Mesenchymal stem cell (in vitro differentiated cells and primary cell): Measurements from ENCODE around the gene NFIB.

Source experiments
- DNase-seq: peaks from one replicate; pipeline ENCODE4 v3.0.0-alpha.2; 2013
- H2AFZ ChIP-seq: one replicate; pipeline ENCODE4 v1.6.1; 2013; ENCODE audit warnings: low read depth, mild to moderate bottlenecking, control low read depth, inconsistent platforms, low read length, moderate library complexity
- H2AK5ac ChIP-seq: 2 replicates; pipeline ENCODE4 v1.6.1; 2013; ENCODE audit warnings: low read length, moderate library complexity, mild to moderate bottlenecking, inconsistent platforms; ENCODE audit not compliant: severe bottlenecking
- H2BK120ac ChIP-seq: one replicate; pipeline ENCODE4 v1.6.1; 2013; ENCODE audit warnings: low read depth, mild to moderate bottlenecking, inconsistent platforms, low read length, moderate library complexity
- H2BK12ac ChIP-seq, 2 experiments: one replicate each; pipeline ENCODE4 v1.6.1; 2013; ENCODE audit warnings: inconsistent platforms in 2 of 2, low read length in 2 of 2, mild to moderate bottlenecking in 2 of 2, moderate library complexity in 2 of 2, control low read depth in 1 of 2
- H2BK15ac ChIP-seq: one replicate; pipeline ENCODE4 v1.6.1; 2013; ENCODE audit warnings: mild to moderate bottlenecking, low read depth, inconsistent platforms; ENCODE audit not compliant: poor library complexity, severe bottlenecking
- H2BK5ac ChIP-seq: 2 replicates; pipeline ENCODE4 v1.6.1; 2013; ENCODE audit warnings: low read depth, mild to moderate bottlenecking, low read length, control low read depth, inconsistent platforms; ENCODE audit not compliant: poor library complexity, severe bottlenecking
- H3K14ac ChIP-seq, 2 experiments: one replicate each; pipeline ENCODE4 v1.6.1; 2013; ENCODE audit warnings: inconsistent platforms in 2 of 2, low read length in 2 of 2, control low read depth in 1 of 2, mild to moderate bottlenecking in 1 of 2, moderate library complexity in 1 of 2
- H3K18ac ChIP-seq, 2 experiments: one replicate each; pipeline ENCODE4 v1.6.1; 2013; ENCODE audit warnings: inconsistent platforms in 2 of 2, low read length in 2 of 2, control low read depth in 1 of 2, low read depth in 1 of 2, mild to moderate bottlenecking in 1 of 2
- H3K23ac ChIP-seq, 2 experiments: one replicate each; pipeline ENCODE4 v1.6.1; 2013; ENCODE audit warnings: inconsistent platforms in 2 of 2, low read length in 2 of 2, mild to moderate bottlenecking in 2 of 2, moderate library complexity in 2 of 2, control low read depth in 1 of 2
- H3K27ac ChIP-seq: 2 replicates; pipeline ENCODE4 v1.5.1; 2013; ENCODE audit warnings: mild to moderate bottlenecking, moderate library complexity, low read length, control low read depth, inconsistent platforms; ENCODE audit not compliant: poor library complexity, severe bottlenecking
- H3K27me3 ChIP-seq, 2 experiments: 2 replicates each; pipeline versions ENCODE4 v1.6.1 to v1.7.0; 2013; ENCODE audit warnings: low read length in 2 of 2, mild to moderate bottlenecking in 2 of 2, moderate library complexity in 2 of 2, control low read depth in 1 of 2, inconsistent platforms in 1 of 2; ENCODE audit not compliant: control insufficient read depth in 1 of 2, insufficient read depth in 1 of 2
- H3K36me3 ChIP-seq, 2 experiments: 2 replicates each; pipeline versions ENCODE4 v1.6.1 to v1.7.0; 2013; ENCODE audit warnings: low read length in 2 of 2, control low read depth in 1 of 2, inconsistent platforms in 1 of 2, low read depth in 1 of 2, mild to moderate bottlenecking in 1 of 2; ENCODE audit not compliant: insufficient read depth in 2 of 2, control insufficient read depth in 1 of 2
- H3K4ac ChIP-seq, 2 experiments: one replicate each; pipeline ENCODE4 v1.6.1; 2013; ENCODE audit warnings: inconsistent platforms in 2 of 2, low read length in 2 of 2, mild to moderate bottlenecking in 2 of 2, moderate library complexity in 2 of 2, control low read depth in 1 of 2, low read depth in 1 of 2
- H3K4me1 ChIP-seq: 2 replicates; pipeline ENCODE4 v1.6.1; 2013; ENCODE audit warnings: low read depth, low read length, control low read depth; ENCODE audit not compliant: control insufficient read depth, insufficient read depth
- H3K4me2 ChIP-seq: 2 replicates; pipeline ENCODE4 v1.6.1; 2013; ENCODE audit warnings: low read length, mild to moderate bottlenecking, inconsistent platforms; ENCODE audit not compliant: poor library complexity, severe bottlenecking
- H3K4me3 ChIP-seq, 2 experiments: 2 replicates each; pipeline versions ENCODE4 v1.5.1 to v1.7.0; 2013; ENCODE audit warnings: low read length in 2 of 2, mild to moderate bottlenecking in 2 of 2, control low read depth in 1 of 2, low read depth in 1 of 2; ENCODE audit not compliant: insufficient read depth in 1 of 2
- H3K79me1 ChIP-seq: replicated peaks from 2 replicates; pipeline ENCODE4 v1.6.1; 2013; ENCODE audit warnings: mild to moderate bottlenecking, control low read depth, low read length, inconsistent platforms; ENCODE audit not compliant: poor library complexity, severe bottlenecking
- H3K9ac ChIP-seq: 2 replicates; pipeline ENCODE4 v1.7.0; 2013; ENCODE audit warnings: mild to moderate bottlenecking, low read length, moderate library complexity
- H3K9me3 ChIP-seq: 2 replicates; pipeline ENCODE4 v1.7.0; 2013; ENCODE audit warnings: mild to moderate bottlenecking, low read length; ENCODE audit not compliant: control insufficient read depth
- H4K8ac ChIP-seq: one replicate; pipeline ENCODE4 v1.6.1; 2013; ENCODE audit warnings: inconsistent platforms, mild to moderate bottlenecking, low read length, moderate library complexity
- H4K91ac ChIP-seq: one replicate; pipeline ENCODE4 v1.6.1; 2013; ENCODE audit warnings: mild to moderate bottlenecking, low read length, inconsistent platforms
- WGBS: methylation state at CpG from one replicate; pipeline ENCODE4 v1.1.7; 2013; ENCODE audit warnings: mixed read lengths; 5-methylcytosine and 5-hydroxymethylcytosine counted together

Gene NFIB

GRCh38 chr9:14192556-14192955 is 121.4 kb downstream of the NFIB start:
- WGBS, result no CpG with 5 or more reads among the region's 1 CpG
- Histone ChIP-seq H3K27ac (no peak overlapping the region), H3K23ac (no peak overlapping the region)

GRCh38 chr9:14191512-14191911 is 122.4 kb downstream of the NFIB start:
- Histone ChIP-seq H4K91ac (no peak overlapping the region), H3K4me2 (no peak overlapping the region), H3K4me3 (no peak overlapping the region), H3K14ac (no peak overlapping the region), H2BK120ac (no peak overlapping the region), H3K4ac (no peak overlapping the region), H3K9ac (no peak overlapping the region), H3K79me1 (peaks cover 14% of the 10 kb centered on the region), H2AFZ (no peak overlapping the region), H3K36me3 (no peaks in the 10 kb centered on the region), H3K27me3 (no peaks in the 10 kb centered on the region), H2BK15ac (no peak overlapping the region), H3K23ac (no peak overlapping the region), H2BK12ac (no peak overlapping the region), H3K27ac (no peak overlapping the region), H3K9me3 (no peaks in the 10 kb centered on the region), H2BK5ac (no peak overlapping the region), H3K18ac (no peak overlapping the region), H3K4me1 (no peaks in the 10 kb centered on the region), H4K8ac (no peak overlapping the region), H2AK5ac (no peak overlapping the region)
- DNase-seq, result no peak
- 100% methylated on average over 1 of the region's 1 CpG for WGBS

More at GRCh38 chr9:14192556-14192955, 121.4 kb downstream of the NFIB start:
- Histone ChIP-seq H2AK5ac (no peak overlapping the region), H2BK5ac (no peak overlapping the region), H2BK15ac (no peak overlapping the region), H3K18ac (no peak overlapping the region), H2AFZ (no peak overlapping the region), H2BK120ac (no peak overlapping the region), H3K4ac (no peak overlapping the region), H3K4me1 (no peaks in the 10 kb centered on the region), H3K4me3 (no peak overlapping the region), H3K4me2 (no peak overlapping the region), H3K79me1 (peaks cover 14% of the 10 kb centered on the region), H3K14ac (no peak overlapping the region), H3K9ac (no peak overlapping the region), H3K36me3 (no peaks in the 10 kb centered on the region), H3K27me3 (no peaks in the 10 kb centered on the region), H3K9me3 (no peaks in the 10 kb centered on the region), H4K91ac (no peak overlapping the region), H4K8ac (no peak overlapping the region), H2BK12ac (no peak overlapping the region)
- no peak for DNase-seq

GRCh38 chr9:14190240-14190639 is 123.7 kb downstream of the NFIB start:
- H3K79me1 ChIP-seq, result peaks cover 14% of the 10 kb centered on the region
- no peaks in the 10 kb centered on the region for H3K27me3 ChIP-seq
- no peak for DNase-seq
- H3K36me3 ChIP-seq, result no peaks in the 10 kb centered on the region
- H3K18ac ChIP-seq, result no peak overlapping the region
- H3K9me3 ChIP-seq, result no peaks in the 10 kb centered on the region
- no peak overlapping the region for H4K91ac ChIP-seq
- no peak overlapping the region for H3K23ac ChIP-seq
- H4K8ac ChIP-seq, result no peak overlapping the region
- H2BK5ac ChIP-seq, result no peak overlapping the region
- no peaks in the 10 kb centered on the region for H3K4me1 ChIP-seq
- H3K4ac ChIP-seq, result no peak overlapping the region
- no peak overlapping the region for H3K9ac ChIP-seq
- H2BK120ac ChIP-seq, result no peak overlapping the region
- H3K4me3 ChIP-seq, result no peak overlapping the region
- no peak overlapping the region for H2BK12ac ChIP-seq
- no peak overlapping the region for H3K27ac ChIP-seq
- no peak overlapping the region for H3K4me2 ChIP-seq
- H2AK5ac ChIP-seq, result no peak overlapping the region
- WGBS, result no CpG with 5 or more reads among the region's 1 CpG
- no peak overlapping the region for H2BK15ac ChIP-seq
- H2AFZ ChIP-seq, result no peak overlapping the region
- no peak overlapping the region for H3K14ac ChIP-seq

GRCh38 chr9:14189578-14189977 is 124.4 kb downstream of the NFIB start:
- WGBS, result 57% methylated on average over 1 of the region's 1 CpG

More at GRCh38 chr9:14189578-14189977, 124.4 kb downstream of the NFIB start:
- Histone ChIP-seq H3K27ac (no peak overlapping the region), H3K27me3 (no peaks in the 10 kb centered on the region), H3K23ac (no peak overlapping the region), H2AK5ac (no peak overlapping the region), H2BK120ac (no peak overlapping the region), H3K4me2 (no peak overlapping the region), H3K9ac (no peak overlapping the region), H3K4me3 (no peak overlapping the region), H3K79me1 (peaks cover 15% of the 10 kb centered on the region), H4K8ac (no peak overlapping the region), H2BK12ac (no peak overlapping the region), H2BK15ac (no peak overlapping the region), H3K4me1 (no peaks in the 10 kb centered on the region), H3K14ac (no peak overlapping the region), H4K91ac (no peak overlapping the region), H3K9me3 (no peaks in the 10 kb centered on the region), H3K36me3 (no peaks in the 10 kb centered on the region), H2AFZ (no peak overlapping the region), H3K18ac (no peak overlapping the region), H2BK5ac (no peak overlapping the region), H3K4ac (no peak overlapping the region)
- DNase-seq, result no peak
